ENCODE results near the gene UROC1.

DNA sequence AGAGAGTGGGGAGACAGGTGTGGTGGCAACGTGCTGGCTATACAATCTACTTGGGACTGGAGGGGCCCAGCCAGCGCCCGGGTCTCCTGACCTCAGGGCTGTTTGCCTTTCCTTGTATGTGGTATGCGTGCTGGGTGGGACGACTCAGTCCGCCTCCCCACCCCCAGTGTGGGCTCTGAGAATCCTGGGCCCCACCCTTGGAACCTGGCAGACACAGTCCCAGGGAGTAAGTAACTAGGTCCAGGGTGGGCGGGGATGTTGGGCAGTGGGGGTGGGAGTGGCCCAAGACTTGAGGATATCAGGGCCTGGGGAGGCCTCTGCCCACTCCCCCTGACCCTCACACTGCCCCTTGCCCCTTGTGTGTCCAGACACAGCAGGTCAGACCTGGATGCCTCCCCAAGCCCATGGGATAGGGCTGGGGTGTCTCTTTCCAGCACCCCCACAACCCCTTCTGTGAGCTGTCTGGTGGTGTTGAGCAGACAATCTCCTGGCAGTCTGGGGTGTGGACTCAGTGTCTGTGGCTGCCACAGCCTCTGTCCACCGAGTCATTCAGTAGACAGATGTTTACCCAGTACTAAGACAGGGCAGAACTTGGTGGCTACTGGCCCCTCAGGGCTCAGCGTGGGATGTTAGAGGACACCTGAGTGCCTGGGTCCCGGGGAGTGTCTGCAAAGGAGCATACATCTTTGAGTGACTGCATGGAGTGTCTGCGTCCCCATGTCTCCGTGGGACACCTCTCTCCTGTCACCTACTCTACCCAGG is 7.7 kb upstream of the UROC1 start:
- TF ChIP-seq POLR2A (IDR thresholded peaks at IDR 0.05) = no peak
- TF ChIP-seq, protein P1, sequence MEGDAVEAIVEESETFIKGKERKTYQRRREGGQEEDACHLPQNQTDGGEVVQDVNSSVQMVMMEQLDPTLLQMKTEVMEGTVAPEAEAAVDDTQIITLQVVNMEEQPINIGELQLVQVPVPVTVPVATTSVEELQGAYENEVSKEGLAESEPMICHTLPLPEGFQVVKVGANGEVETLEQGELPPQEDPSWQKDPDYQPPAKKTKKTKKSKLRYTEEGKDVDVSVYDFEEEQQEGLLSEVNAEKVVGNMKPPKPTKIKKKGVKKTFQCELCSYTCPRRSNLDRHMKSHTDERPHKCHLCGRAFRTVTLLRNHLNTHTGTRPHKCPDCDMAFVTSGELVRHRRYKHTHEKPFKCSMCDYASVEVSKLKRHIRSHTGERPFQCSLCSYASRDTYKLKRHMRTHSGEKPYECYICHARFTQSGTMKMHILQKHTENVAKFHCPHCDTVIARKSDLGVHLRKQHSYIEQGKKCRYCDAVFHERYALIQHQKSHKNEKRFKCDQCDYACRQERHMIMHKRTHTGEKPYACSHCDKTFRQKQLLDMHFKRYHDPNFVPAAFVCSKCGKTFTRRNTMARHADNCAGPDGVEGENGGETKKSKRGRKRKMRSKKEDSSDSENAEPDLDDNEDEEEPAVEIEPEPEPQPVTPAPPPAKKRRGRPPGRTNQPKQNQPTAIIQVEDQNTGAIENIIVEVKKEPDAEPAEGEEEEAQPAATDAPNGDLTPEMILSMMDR (IDR thresholded peaks at IDR 0.05) = no peak

Data from prostate gland (tissue), 2 donors.